ENCODE results near the gene ZNF264. TPM values are rescaled to one million over a fixed set of nuclear protein-coding genes. Genes with fewer than 3 reads are reported as not detected.

Gene ZNF264
- 26.1 and 29.9 TPM in 2 replicates for total RNA-seq

DNA sequence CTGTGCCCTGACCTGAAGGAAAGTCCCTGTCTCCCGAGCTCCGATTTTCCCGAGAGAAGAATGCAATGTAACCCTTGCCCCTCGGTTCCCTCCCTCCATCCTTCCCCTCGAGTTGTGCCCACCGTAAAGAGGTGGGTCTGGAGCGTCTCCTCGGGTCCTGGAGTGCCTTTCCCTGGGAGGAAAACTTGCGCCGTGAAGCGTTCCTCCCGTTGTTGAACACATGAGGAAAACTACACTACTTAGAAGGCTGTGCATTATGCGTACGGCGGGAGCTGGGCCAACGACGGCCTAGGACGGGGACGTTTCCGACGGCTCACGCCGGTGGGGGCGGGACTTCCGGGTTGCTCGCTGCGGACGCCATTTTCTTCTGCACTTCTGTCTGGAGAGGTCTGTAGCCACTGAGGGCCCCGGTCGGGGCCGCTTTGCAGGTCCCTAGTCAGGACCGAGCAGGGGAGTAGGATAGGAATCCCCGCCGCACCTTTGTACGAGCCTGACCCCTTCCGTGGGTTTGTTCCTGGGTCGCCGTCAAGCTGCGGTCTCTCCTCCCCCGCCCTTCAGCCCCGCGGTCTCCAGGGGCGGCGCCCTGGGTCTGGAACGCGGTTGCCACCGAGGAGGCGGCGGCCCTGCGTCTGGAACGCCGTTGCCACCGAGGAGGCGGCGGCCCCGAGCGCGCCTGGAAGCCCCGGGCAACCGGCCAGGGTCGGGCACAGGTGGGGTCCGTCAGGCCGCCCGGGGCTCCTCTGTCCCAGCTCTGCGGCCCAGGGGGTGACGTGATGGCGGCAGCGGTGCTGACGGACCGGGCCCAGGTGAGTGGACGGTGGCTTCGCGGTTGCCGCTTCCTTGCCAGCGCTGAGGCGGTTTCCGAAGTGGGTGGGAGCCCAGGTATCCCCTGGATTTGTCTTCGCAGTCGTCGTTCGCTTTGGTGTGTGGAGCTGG lies at the start of gene ZNF264:
Gene ZNF264, plus strand, starts transcription at position 360 of the 936 bp plus-strand sequence. Its CDS starts 414 bp downstream, at position 774.

GRCh38 chr19:57167385-57167784 lies 23.9 kb upstream of the ZNF264 start, which contains the start of gene DUXA:
DUXA (minus strand) TSS chr19:57167485; CDS start chr19:57167443, 42 bp downstream.

GRCh38 chr19:57240311-57241090 lies 49.2 kb downstream of the ZNF264 start, which contains the start of gene ZNF805:
ZNF805 (plus strand) TSS chr19:57240632; CDS start chr19:57240892, 260 bp downstream.

Other genes starting within 250 kb of the ZNF264 start
- gene USP29, start 71.5 kb upstream of the ZNF264 start, total RNA-seq: not detected in 2 replicates
- not detected in 2 replicates for gene ZIM3, start 46.3 kb upstream of the ZNF264 start, total RNA-seq
- not detected in 2 replicates for gene DUXA, start 24.0 kb upstream of the ZNF264 start, total RNA-seq
- gene AURKC, start 39.5 kb downstream of the ZNF264 start, total RNA-seq: 0.33 and 0.69 TPM in 2 replicates
- 26.8 and 29.7 TPM in 2 replicates for gene ZNF805, start 49.1 kb downstream of the ZNF264 start, total RNA-seq
- 46.2 and 64.4 TPM in 2 replicates for gene ZNF460, start 89.0 kb downstream of the ZNF264 start, total RNA-seq
- gene ZNF543, start 129.0 kb downstream of the ZNF264 start, total RNA-seq: 7.9 and 12.2 TPM in 2 replicates
- 9.4 and 12.2 TPM in 2 replicates for gene ZNF304, start 159.8 kb downstream of the ZNF264 start, total RNA-seq
- 10.3 and 11.3 TPM in 2 replicates for gene TRAPPC2B, start 172.1 kb downstream of the ZNF264 start, total RNA-seq
- gene ZNF547, start 172.1 kb downstream of the ZNF264 start, total RNA-seq: 2.6 and 2.9 TPM in 2 replicates
- 11.9 and 16.6 TPM in 2 replicates for gene ZNF548, start 198.4 kb downstream of the ZNF264 start, total RNA-seq
- 11.5 and 13.0 TPM in 2 replicates for gene ZNF17, start 219.7 kb downstream of the ZNF264 start, total RNA-seq
- gene ZNF749, start 243.8 kb downstream of the ZNF264 start, total RNA-seq: 8.8 and 11.1 TPM in 2 replicates

Measured in dermis lymphatic vessel endothelial cell (primary cell).